Mammary epithelial cell (primary cell): ENCODE results near the gene RSRC2.

Experiments used
- EZH2 ChIP-seq: IDR thresholded peaks from 2 replicates; pipeline ENCODE4 v1.6.1; 2012; ENCODE audit warnings: low read length, inconsistent platforms, borderline replicate concordance
- TF ChIP-seq, protein P1 (sequence below), 2 donors: IDR thresholded peaks in 1 of 2; conservative IDR thresholded peaks in 1 of 2; 2 replicates each; pipeline ENCODE4 v1.5.1; 2011 to 2012; ENCODE audit warnings: inconsistent platforms in 2 of 2, low read length in 2 of 2, mild to moderate bottlenecking in 2 of 2, control low read depth in 1 of 2, low read depth in 1 of 2; ENCODE audit not compliant: insufficient read depth in 1 of 2; ENCODE audit errors: extremely low read depth in 1 of 2

DNA sequence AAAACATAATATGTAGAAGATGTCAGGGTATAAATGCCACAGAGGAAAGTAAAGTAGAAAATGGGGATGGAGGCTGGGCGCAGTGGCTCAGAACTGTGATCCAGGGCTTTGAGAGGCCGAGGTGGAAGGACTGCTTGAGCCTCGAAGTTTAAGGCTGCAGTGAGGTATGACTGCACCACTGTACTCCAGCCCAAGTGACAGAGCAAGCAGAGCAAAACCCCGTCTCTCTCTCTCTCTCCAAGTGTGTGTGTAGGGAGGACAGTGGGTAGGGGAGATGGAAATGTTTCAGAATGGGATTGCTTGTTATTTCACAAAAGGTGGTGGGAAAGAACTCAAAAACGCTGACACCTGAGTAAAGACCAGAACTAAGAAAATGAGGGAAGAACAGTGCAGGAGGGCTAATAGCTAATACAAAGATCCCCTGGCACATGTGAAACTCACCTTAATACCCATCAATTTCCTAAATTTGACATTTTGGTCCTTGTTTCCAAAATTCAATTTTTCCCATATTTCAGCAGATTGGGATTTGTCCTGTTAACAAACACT lies 20.3 kb downstream of the RSRC2 start:
- TF ChIP-seq, protein P1, sequence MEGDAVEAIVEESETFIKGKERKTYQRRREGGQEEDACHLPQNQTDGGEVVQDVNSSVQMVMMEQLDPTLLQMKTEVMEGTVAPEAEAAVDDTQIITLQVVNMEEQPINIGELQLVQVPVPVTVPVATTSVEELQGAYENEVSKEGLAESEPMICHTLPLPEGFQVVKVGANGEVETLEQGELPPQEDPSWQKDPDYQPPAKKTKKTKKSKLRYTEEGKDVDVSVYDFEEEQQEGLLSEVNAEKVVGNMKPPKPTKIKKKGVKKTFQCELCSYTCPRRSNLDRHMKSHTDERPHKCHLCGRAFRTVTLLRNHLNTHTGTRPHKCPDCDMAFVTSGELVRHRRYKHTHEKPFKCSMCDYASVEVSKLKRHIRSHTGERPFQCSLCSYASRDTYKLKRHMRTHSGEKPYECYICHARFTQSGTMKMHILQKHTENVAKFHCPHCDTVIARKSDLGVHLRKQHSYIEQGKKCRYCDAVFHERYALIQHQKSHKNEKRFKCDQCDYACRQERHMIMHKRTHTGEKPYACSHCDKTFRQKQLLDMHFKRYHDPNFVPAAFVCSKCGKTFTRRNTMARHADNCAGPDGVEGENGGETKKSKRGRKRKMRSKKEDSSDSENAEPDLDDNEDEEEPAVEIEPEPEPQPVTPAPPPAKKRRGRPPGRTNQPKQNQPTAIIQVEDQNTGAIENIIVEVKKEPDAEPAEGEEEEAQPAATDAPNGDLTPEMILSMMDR (conservative IDR thresholded peaks at IDR 0.05 in 1 of 2, IDR thresholded peaks at IDR 0.05 in 1 of 2; ENCODE audit: extremely low read depth in 1 of 2, insufficient read depth in 1 of 2, low read depth in 1 of 2, low read length in 2 of 2): no peak
- TF ChIP-seq EZH2: no peak
